HFFc6 (cell line): ENCODE measurements around the gene MIB1. TPM values are rescaled to one million over a fixed set of nuclear protein-coding genes. Genes with fewer than 3 reads are reported as not detected.

Source experiments
- DNase-seq: peaks from one replicate; pipeline ENCODE4 v3.0.0-alpha.2; 2018
- H3K27ac Mint-ChIP-seq: 2 replicates; pipeline ENCODE4 v1.8.0; 2020; ENCODE audit warnings: mild to moderate bottlenecking, mixed read lengths
- H3K27me3 Mint-ChIP-seq: 2 replicates; pipeline ENCODE4 v1.8.0; 2021; ENCODE audit warnings: mild to moderate bottlenecking, moderate library complexity, mixed read lengths; ENCODE audit not compliant: insufficient read depth
- H3K36me3 Mint-ChIP-seq: 2 replicates; pipeline ENCODE4 v1.8.0; 2021; ENCODE audit warnings: low read depth, mixed read lengths
- H3K4me1 Mint-ChIP-seq: 2 replicates; pipeline ENCODE4 v1.8.0; 2020; ENCODE audit warnings: low read depth, mixed read lengths
- H3K4me3 Mint-ChIP-seq: 2 replicates; pipeline ENCODE4 v1.8.0; 2020; ENCODE audit warnings: mild to moderate bottlenecking, moderate library complexity, mixed read lengths
- H3K9me3 Mint-ChIP-seq: 2 replicates; pipeline ENCODE4 v1.8.0; 2020; ENCODE audit warnings: mild to moderate bottlenecking, mixed read lengths
- total RNA-seq, 6 experiments: library from RNA; stranded (reverse); fragmentation: NEBNext Ultra II Directional; extraction: Animal tissue kit (Norgen Biotek cat#: 25700); gene quantifications; 2 replicates in 1 of 6; 3 replicates in 5 of 6; pipeline ENCODE4 v1.2.3, GENCODE V29; 2021
- TF ChIP-seq, protein P1 (sequence below): fragments of 200-600 bp; sonication (generic); IDR thresholded peaks from 2 replicates; pipeline ENCODE4 v1.5.0; 2021; ENCODE audit warnings: antibody characterized with exemption, mild to moderate bottlenecking

The MIB1 gene
- total RNA-seq, 6 experiments from 2014 or later, result 29.5 to 31.5 (median 30.5) TPM

DNA sequence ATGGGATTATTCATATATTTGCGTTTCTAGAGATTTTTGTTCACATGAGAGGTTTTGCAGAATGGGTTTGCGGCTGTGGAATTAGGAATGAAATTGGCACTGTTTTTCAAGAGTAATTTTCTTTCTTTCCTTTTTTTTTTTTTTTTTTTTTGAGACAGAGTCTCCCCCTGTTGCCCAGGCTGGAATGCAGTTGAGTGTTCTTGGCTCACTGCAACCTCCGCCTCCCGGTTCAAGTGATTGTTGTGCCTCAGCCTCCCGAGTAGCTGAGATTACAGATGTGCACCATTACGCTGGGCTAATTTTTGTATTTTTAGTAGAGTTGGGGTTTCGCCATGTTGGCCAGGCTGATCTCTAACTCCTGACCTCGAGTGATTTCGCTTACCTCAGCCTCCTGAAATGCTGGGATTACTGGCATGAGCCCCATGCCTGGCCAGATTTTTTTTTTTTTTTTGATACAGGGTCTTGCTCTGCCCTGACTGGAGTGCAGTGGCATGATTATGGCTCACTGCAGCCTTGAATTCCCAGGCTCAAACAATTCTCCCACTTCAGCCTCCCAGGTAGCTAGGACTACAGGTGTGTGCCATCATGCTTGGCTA is 65.3 kb downstream of the MIB1 start:
- H3K4me3 Mint-ChIP-seq, result no peak overlapping the region
- no peak for DNase-seq
- no peak overlapping the region for H3K27ac Mint-ChIP-seq

DNA sequence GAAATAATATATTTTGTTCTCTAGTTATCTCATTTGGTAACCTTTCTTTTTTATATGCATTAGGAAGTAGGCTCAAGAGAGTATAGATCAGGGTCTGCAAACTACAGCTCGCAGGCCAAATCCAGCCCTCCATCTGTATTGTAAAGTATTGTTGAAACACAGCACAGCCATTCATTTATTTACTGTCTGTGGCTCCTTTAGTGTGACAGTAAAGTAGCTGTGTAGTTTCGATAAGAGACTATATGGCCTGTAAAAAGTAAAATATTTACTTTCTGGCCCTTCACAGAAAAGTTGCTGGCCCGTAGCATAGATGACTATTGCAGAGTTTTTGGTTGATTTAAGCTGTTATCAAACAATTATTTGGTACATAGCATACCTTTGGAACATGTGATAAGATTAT is 67.6 kb downstream of the MIB1 start:
- no peak for DNase-seq
- TF ChIP-seq, protein P1, sequence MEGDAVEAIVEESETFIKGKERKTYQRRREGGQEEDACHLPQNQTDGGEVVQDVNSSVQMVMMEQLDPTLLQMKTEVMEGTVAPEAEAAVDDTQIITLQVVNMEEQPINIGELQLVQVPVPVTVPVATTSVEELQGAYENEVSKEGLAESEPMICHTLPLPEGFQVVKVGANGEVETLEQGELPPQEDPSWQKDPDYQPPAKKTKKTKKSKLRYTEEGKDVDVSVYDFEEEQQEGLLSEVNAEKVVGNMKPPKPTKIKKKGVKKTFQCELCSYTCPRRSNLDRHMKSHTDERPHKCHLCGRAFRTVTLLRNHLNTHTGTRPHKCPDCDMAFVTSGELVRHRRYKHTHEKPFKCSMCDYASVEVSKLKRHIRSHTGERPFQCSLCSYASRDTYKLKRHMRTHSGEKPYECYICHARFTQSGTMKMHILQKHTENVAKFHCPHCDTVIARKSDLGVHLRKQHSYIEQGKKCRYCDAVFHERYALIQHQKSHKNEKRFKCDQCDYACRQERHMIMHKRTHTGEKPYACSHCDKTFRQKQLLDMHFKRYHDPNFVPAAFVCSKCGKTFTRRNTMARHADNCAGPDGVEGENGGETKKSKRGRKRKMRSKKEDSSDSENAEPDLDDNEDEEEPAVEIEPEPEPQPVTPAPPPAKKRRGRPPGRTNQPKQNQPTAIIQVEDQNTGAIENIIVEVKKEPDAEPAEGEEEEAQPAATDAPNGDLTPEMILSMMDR, result no peak
- H3K27ac Mint-ChIP-seq, result no peak overlapping the region
- peaks cover 36% of the 10 kb centered on the region for H3K36me3 Mint-ChIP-seq
- H3K9me3 Mint-ChIP-seq, result peaks cover 5% of the 10 kb centered on the region; the same call in 1 of the 2 replicates
- H3K4me3 Mint-ChIP-seq, result no peak overlapping the region
- no peaks in the 10 kb centered on the region for H3K4me1 Mint-ChIP-seq
- H3K27me3 Mint-ChIP-seq, result no peaks in the 10 kb centered on the region

More for the DNA sequence above, 65.3 kb downstream of the MIB1 start:
- peaks cover 15% of the 10 kb centered on the region for H3K4me1 Mint-ChIP-seq
- TF ChIP-seq, protein P1, result no peak
- H3K9me3 Mint-ChIP-seq, result peaks cover 5% of the 10 kb centered on the region; the same call in 1 of the 2 replicates
- peaks cover 49% of the 10 kb centered on the region for H3K36me3 Mint-ChIP-seq
- H3K27me3 Mint-ChIP-seq, result no peaks in the 10 kb centered on the region

DNA sequence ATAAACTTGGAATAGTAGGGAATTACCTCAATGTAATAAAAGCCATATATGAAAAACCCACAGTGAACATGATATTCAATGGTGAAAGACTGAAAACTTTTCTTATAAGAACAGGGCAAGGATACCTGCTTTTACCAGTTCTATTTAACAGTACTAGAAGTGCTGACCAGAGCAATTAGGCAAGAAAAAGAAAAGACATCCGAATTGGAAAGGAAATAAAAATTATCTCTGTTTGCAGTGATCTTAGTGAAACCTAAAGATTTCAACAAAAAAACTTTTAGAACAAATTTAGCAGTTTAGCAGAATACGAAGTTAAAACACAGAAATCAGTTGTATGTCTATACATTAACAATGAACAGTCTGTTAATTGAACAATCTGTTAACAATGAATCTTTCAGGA is 69.1 kb downstream of the MIB1 start:
- Mint-ChIP-seq H3K9me3 (peaks cover 5% of the 10 kb centered on the region; the same call in 1 of the 2 replicates), H3K36me3 (peaks cover 27% of the 10 kb centered on the region), H3K27ac (no peak overlapping the region), H3K4me3 (no peak overlapping the region), H3K27me3 (no peaks in the 10 kb centered on the region), H3K4me1 (no peaks in the 10 kb centered on the region)
- no peak for DNase-seq
- TF ChIP-seq, protein P1, result no peak

DNA sequence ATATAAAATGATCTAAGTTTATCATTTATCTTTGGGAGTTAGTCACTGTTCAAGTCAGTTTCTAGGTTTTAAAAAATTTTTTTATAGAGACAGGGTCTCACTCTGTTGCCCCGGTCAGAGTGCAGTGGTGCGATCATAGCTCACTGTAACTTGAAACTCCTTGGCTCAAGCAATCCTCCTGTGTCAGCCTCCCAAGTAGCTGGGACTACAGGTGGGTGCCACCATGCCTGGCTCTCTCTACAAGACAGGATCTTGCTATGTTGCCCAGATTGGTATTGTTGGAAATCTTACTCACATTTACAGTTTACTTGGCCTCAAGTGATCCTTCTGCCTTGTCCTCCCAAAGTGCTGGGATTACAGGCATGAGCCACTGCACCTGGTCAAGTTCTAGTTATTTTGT is 74.5 kb downstream of the MIB1 start:
- Mint-ChIP-seq H3K4me3 (no peak overlapping the region), H3K36me3 (peaks cover 8% of the 10 kb centered on the region), H3K4me1 (no peaks in the 10 kb centered on the region), H3K27ac (no peak overlapping the region), H3K9me3 (no peaks in the 10 kb centered on the region), H3K27me3 (no peaks in the 10 kb centered on the region; the same call in 1 of the 2 replicates)
- TF ChIP-seq, protein P1, result no peak
- DNase-seq, result no peak

DNA sequence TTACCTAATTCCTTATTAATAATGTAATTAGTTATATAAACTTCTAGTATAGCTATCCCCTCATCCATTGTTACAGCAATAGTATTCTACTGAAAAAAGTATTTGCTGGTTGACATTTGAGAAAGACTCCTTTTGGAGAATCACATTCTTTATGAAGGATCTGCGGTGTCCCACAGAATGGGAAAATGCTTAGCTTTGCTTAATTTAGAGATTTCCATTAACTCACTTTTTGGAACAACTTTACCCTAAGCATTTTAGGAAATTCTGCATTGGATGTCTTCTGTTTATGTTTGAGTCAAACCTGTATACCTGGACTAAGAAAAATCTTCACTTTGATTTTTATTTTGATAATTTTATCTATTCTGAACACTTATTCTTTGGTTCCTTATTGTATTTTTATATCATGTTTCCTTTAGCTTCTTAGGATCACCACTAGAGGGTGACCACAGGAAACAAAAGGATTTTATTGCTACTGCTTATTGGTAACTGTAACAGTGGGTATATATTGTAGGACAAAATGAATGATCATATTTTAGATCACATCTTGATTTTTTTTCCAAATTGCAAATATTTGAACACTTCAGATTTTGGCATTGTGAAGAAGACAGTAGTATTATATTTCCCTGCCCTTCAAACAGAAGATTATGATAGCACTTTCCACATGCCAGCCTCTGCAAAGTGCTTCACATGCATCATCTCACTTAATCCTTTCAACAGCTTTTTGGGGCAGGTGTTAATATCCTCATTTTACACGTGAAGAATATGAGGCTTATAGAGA is 79.6 kb downstream of the MIB1 start:
- TF ChIP-seq, protein P1, result peak; percentile 81
- Mint-ChIP-seq H3K4me1 (peaks cover 5% of the 10 kb centered on the region; the same call in 1 of the 2 replicates), H3K27ac (no peak overlapping the region), H3K9me3 (no peaks in the 10 kb centered on the region), H3K36me3 (no peaks in the 10 kb centered on the region; the same call in 1 of the 2 replicates), H3K27me3 (no peaks in the 10 kb centered on the region; the same call in 1 of the 2 replicates), H3K4me3 (no peak overlapping the region)
- peak; percentile 16 for DNase-seq
